Rectal smooth muscle tissue (tissue), 1 donor: ENCODE results near the gene SH3D21.

Experiments
- H3K27ac ChIP-seq: one replicate; pipeline ENCODE4 v1.7.0; 2013; ENCODE audit warnings: low read depth, low read length, inconsistent platforms
- H3K27me3 ChIP-seq: one replicate; pipeline ENCODE4 v1.7.0; 2013; ENCODE audit warnings: low read length; ENCODE audit not compliant: control insufficient read depth, insufficient read depth
- H3K36me3 ChIP-seq: one replicate; pipeline ENCODE4 v1.7.0; 2013; ENCODE audit warnings: low read length; ENCODE audit not compliant: control insufficient read depth, insufficient read depth
- H3K4me1 ChIP-seq: one replicate; pipeline ENCODE4 v1.7.0; 2013; ENCODE audit warnings: low read length; ENCODE audit not compliant: control insufficient read depth, insufficient read depth
- H3K4me3 ChIP-seq: one replicate; pipeline ENCODE4 v1.7.0; 2013; ENCODE audit warnings: low read length
- H3K9ac ChIP-seq: one replicate; pipeline ENCODE4 v1.7.0; 2013; ENCODE audit warnings: low read length

SH3D21 gene

DNA sequence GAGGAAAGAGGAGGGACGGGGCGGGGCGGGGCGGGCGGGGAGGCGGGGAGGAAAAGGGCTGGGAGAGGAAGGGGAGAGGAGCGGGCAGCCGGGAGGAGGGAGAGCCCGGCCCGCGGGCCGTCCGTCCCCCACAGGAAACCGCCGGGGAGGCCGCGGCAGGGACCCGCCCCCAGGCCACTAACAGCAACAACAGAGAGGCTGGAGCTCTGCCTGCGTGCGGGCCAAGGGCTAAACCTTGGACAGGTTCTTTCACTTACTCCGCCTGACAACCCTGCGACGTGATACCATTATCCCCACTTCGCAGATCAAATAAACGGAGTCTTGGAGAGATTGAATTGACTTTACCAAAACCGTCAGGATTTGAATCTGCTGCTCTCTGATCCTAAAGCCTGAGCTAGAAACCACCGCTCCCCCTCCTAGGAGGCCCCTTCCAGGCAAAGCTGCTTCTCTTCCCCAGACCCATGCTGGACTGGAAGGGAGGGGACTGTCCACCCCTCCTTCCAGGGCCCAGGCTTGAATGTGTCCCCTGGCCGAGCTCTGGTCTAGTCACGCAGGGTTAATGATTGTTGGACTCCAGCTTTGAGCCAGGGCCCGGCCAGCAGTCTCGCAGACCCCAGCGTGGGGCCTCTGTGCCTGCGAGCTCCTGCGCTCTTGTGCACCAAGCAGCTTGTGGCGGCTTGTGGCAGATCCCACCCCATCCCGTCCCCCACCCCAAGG is 17.6 kb downstream of the SH3D21 start, which contains the start of gene EVA1B:
TSS of gene EVA1B (minus strand) at position 10 of the 717 bp plus-strand sequence. CDS start 608 bp downstream, outside the sequence.
- peak within 1 kb of the TSS; percentile 41 for H3K9ac ChIP-seq
- H3K27me3 ChIP-seq, result no peaks in the 10 kb centered on the region
- no peaks in the 10 kb centered on the region for H3K36me3 ChIP-seq
- peaks cover 3% of the 10 kb centered on the region for H3K4me1 ChIP-seq
- peak within 1 kb of the TSS; percentile 75 for H3K4me3 ChIP-seq
- H3K27ac ChIP-seq, result peak within 1 kb of the TSS; percentile 57

DNA sequence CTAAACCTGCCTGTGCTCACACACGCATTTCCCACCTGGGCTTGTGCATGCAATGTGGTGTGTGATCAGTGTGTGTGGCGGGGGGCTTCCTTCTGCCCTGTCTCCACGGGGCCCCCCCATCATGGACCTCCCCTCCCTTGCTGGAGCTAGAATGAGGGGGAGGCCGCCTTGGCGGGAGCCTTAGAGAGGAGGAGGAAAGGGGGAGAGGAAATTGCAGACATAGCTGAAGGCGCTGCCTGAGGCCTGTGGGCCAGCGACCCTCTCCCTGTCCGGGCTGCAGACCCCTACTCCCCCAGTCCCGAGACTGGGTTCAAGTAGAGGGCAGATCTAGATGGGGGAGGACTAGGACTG is 18.2 kb downstream of the SH3D21 start:
- Histone ChIP-seq H3K27me3 (no peaks in the 10 kb centered on the region), H3K36me3 (no peaks in the 10 kb centered on the region), H3K27ac (peak overlapping the region; percentile 16), H3K4me3 (no peak overlapping the region), H3K9ac (no peak overlapping the region), H3K4me1 (peaks cover 3% of the 10 kb centered on the region)

GRCh38 chr1:36326499-36326898 is 20.3 kb downstream of the SH3D21 start:
- Histone ChIP-seq H3K36me3 (no peaks in the 10 kb centered on the region), H3K4me1 (peaks cover 3% of the 10 kb centered on the region), H3K4me3 (no peak overlapping the region), H3K27ac (no peak overlapping the region), H3K9ac (no peak overlapping the region), H3K27me3 (no peaks in the 10 kb centered on the region)

DNA sequence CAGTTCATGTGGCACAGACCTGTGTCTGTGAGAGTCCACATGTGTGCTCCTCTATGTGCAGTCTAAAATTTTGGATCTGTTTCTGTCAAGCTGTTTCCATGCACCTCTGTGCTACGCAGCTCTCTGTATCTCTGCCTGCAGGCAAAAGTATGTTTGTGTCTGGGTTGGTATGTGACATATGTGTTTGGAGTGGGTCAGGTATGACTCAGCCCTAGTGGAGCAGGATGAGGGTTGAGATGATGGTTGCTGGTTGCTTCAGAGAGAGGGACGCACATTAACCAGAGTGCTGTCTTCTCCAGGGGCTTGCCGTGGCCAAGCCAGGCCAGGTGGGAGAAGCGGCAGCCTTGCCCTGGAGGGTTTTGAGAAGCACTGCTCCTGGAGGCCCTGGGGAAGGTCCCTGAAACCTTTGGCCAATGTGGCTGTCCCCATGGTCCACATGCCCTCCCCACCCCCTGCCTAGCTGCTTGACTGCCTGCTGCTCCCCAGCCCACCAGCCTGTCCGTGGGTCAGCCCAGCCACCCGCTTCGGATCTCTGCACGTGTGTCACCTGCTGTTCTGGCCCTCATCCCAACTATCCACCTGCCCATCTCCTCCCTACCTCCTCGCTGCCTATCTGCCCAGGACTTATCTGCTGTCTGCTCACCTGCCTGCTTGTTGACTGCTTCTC is 21.4 kb downstream of the SH3D21 start:
- H3K4me1 ChIP-seq, result peaks cover 3% of the 10 kb centered on the region
- H3K27me3 ChIP-seq, result no peaks in the 10 kb centered on the region
- no peaks in the 10 kb centered on the region for H3K36me3 ChIP-seq
- H3K27ac ChIP-seq, result no peak overlapping the region
- no peak overlapping the region for H3K4me3 ChIP-seq
- H3K9ac ChIP-seq, result no peak overlapping the region

GRCh38 chr1:36328088-36328480 is 21.9 kb downstream of the SH3D21 start:
- H3K4me1 ChIP-seq, result peaks cover 3% of the 10 kb centered on the region
- H3K36me3 ChIP-seq, result no peaks in the 10 kb centered on the region
- no peaks in the 10 kb centered on the region for H3K27me3 ChIP-seq
- H3K27ac ChIP-seq, result no peak overlapping the region
- H3K9ac ChIP-seq, result no peak overlapping the region
- H3K4me3 ChIP-seq, result no peak overlapping the region

GRCh38 chr1:36328713-36329112 is 22.5 kb downstream of the SH3D21 start:
- Histone ChIP-seq H3K4me1 (peaks cover 3% of the 10 kb centered on the region), H3K36me3 (no peaks in the 10 kb centered on the region), H3K27me3 (no peaks in the 10 kb centered on the region), H3K9ac (no peak overlapping the region), H3K27ac (no peak overlapping the region), H3K4me3 (no peak overlapping the region)

- Histone ChIP-seq H3K27ac (no peak overlapping the region), H3K4me1 (no peaks in the 10 kb centered on the region), H3K4me3 (no peak overlapping the region), H3K27me3 (no peaks in the 10 kb centered on the region), H3K36me3 (no peaks in the 10 kb centered on the region), H3K9ac (no peak overlapping the region)
Observed at GRCh38 chr1:36329817-36330216, 23.6 kb downstream of the SH3D21 start.

GRCh38 chr1:36330940-36331339 is 24.8 kb downstream of the SH3D21 start:
- Histone ChIP-seq H3K36me3 (no peaks in the 10 kb centered on the region), H3K27ac (no peak overlapping the region), H3K4me1 (no peaks in the 10 kb centered on the region), H3K9ac (no peak overlapping the region), H3K4me3 (no peak overlapping the region), H3K27me3 (no peaks in the 10 kb centered on the region)

DNA sequence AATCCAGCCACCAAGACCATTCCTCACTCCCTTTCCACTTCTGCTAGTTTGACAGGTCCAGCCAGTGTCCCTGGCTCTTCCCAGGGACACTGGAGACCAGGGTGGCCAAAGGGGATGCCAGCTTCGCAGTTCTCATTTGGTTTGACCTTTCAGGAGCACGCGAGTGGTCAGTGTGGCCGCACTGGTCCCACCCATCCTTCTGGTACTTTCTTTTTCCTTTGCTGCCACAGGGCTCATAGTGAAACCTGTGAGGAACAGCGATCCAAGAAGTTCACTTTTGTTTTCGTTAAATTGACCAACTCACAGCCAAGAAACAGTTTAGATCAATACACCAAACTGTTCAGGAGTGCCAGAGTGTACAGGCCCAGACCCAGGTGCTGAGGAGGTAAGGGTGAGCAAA is 31.7 kb downstream of the SH3D21 start:
- no peaks in the 10 kb centered on the region for H3K27me3 ChIP-seq
- peaks cover 7% of the 10 kb centered on the region for H3K36me3 ChIP-seq
- H3K9ac ChIP-seq, result no peak overlapping the region
- no peak overlapping the region for H3K4me3 ChIP-seq
- no peaks in the 10 kb centered on the region for H3K4me1 ChIP-seq
- no peak overlapping the region for H3K27ac ChIP-seq

- H3K27me3 ChIP-seq, result no peaks in the 10 kb centered on the region
- no peak overlapping the region for H3K4me3 ChIP-seq
- no peaks in the 10 kb centered on the region for H3K4me1 ChIP-seq
- no peak overlapping the region for H3K27ac ChIP-seq
- no peak overlapping the region for H3K9ac ChIP-seq
- H3K36me3 ChIP-seq, result peaks cover 7% of the 10 kb centered on the region
Observed at GRCh38 chr1:36339215-36339614, 33.0 kb downstream of the SH3D21 start.

GRCh38 chr1:36339615-36340014 is 33.4 kb downstream of the SH3D21 start:
- Histone ChIP-seq H3K27me3 (no peaks in the 10 kb centered on the region), H3K4me3 (no peak overlapping the region), H3K36me3 (peaks cover 8% of the 10 kb centered on the region), H3K9ac (no peak overlapping the region), H3K27ac (no peak overlapping the region), H3K4me1 (no peaks in the 10 kb centered on the region)

- Histone ChIP-seq H3K9ac (no peak overlapping the region), H3K36me3 (peaks cover 22% of the 10 kb centered on the region), H3K4me3 (no peak overlapping the region), H3K4me1 (no peaks in the 10 kb centered on the region), H3K27ac (no peak overlapping the region), H3K27me3 (no peaks in the 10 kb centered on the region)
Observed at GRCh38 chr1:36341626-36342320, 35.6 kb downstream of the SH3D21 start.
